Measurements from ENCODE around the gene KRTAP6-3. TPM values are rescaled to one million over a fixed set of nuclear protein-coding genes. Genes with fewer than 3 reads are reported as not detected.

Gene KRTAP6-3
- total RNA-seq, 4 donors from 2014 or later, result not detected

DNA sequence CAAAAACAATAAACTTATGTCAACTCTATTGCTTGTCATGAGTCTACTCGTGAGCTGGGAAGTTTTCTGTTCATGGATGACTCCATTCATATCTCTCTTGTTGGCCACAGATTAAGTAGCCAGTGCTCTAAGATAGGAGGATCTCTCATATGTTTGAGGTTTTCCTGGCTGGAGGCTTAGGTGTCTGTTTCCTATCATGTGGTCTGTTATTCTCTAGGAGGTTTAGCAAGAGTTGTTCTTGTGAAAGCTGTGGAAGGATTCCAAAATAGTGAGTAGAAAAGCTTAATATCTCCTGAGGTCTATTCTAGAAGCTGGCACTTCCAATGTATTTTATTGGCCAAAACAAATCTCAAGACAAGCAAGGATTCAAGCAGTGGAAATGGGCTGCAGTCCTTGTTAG, 37.0 kb downstream of the KRTAP6-3 start:
- DNase-seq, result no peak
- Histone ChIP-seq H3K27me3 (no peaks in the 10 kb centered on the region), H3K4me3 (no peak overlapping the region), H3K4me1 (no peaks in the 10 kb centered on the region), H3K9me3 (peaks cover 0 to 11% (median 0%) of the 10 kb centered on the region in 3 donors), H3K27ac (no peak overlapping the region), H3K36me3 (no peaks in the 10 kb centered on the region)
- intact Hi-C loops (cut with DNase I), result no loop called here
- TF ChIP-seq, protein P1, sequence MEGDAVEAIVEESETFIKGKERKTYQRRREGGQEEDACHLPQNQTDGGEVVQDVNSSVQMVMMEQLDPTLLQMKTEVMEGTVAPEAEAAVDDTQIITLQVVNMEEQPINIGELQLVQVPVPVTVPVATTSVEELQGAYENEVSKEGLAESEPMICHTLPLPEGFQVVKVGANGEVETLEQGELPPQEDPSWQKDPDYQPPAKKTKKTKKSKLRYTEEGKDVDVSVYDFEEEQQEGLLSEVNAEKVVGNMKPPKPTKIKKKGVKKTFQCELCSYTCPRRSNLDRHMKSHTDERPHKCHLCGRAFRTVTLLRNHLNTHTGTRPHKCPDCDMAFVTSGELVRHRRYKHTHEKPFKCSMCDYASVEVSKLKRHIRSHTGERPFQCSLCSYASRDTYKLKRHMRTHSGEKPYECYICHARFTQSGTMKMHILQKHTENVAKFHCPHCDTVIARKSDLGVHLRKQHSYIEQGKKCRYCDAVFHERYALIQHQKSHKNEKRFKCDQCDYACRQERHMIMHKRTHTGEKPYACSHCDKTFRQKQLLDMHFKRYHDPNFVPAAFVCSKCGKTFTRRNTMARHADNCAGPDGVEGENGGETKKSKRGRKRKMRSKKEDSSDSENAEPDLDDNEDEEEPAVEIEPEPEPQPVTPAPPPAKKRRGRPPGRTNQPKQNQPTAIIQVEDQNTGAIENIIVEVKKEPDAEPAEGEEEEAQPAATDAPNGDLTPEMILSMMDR (IDR thresholded peaks at IDR 0.05), result no peak
- 46 to 50% methylated on average over 1 of the region's 1 CpG for WGBS, 2 donors

DNA sequence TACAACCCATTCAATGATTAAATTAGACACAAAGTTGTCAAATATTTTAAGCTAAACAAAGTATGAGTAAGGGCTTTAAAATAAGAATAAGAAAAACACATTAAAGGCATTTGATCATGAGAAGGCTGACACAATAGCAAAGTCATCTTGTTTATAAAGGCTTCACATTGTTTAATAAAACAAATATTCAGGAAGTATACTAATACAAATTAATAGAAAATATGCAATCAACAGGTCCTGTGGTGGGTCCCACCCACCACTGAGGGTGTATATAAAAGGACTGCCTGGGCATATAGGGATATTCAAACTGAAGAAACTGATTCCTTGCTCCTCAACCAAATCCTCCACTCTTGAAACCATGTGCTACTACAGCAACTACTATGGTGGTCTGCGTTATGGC, 42.7 kb downstream of the KRTAP6-3 start, which contains the start of gene KRTAP20-2:
KRTAP20-2 (plus strand) TSS at position 301 of the 400 bp plus-strand sequence; CDS start at position 359, 58 bp downstream.
- Histone ChIP-seq H3K4me3 (no peak within 1 kb of the TSS), H3K9me3 (no peaks in the 10 kb centered on the region), H3K4me1 (no peaks in the 10 kb centered on the region), H3K27ac (no peak within 1 kb of the TSS), H3K27me3 (no peaks in the 10 kb centered on the region), H3K36me3 (no peaks in the 10 kb centered on the region)
- WGBS, 2 donors, result 71 to 100% methylated on average over 1 of the region's 1 CpG
- no peak for DNase-seq
- intact Hi-C loops (cut with DNase I), result no loop called here
- no peak for TF ChIP-seq POLR2A (IDR thresholded peaks at IDR 0.05)
- TF ChIP-seq, protein P1 (IDR thresholded peaks at IDR 0.05), result no peak

DNA sequence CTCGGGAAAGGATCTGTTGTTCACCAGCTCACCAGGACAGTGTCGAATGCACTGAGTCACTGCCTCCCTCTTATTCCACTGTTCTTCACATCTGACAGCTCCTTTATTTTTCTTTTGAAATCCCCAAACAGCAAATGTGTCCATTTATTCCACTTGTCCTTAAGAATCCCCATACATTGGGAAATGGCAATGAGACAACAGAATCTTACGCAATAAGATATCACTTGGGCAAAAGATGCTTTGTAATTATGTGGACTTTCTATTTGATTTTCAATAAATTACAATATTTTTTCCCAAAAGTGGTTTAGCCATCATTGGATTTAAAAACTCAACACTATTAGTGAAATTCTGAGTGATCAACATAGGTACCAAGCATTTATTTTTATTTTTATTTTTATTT, 46.4 kb downstream of the KRTAP6-3 start:
- no peaks in the 10 kb centered on the region for H3K9me3 ChIP-seq
- H3K27me3 ChIP-seq, result no peaks in the 10 kb centered on the region
- 59 to 65% methylated on average over 3 of the region's 3 CpGs for WGBS, 2 donors
- intact Hi-C loops (cut with DNase I), result no loop called here
- H3K27ac ChIP-seq, result no peak overlapping the region
- no peak overlapping the region for H3K4me3 ChIP-seq
- TF ChIP-seq POLR2A (IDR thresholded peaks at IDR 0.05), result no peak
- TF ChIP-seq, protein P1 (IDR thresholded peaks at IDR 0.05), result no peak
- no peaks in the 10 kb centered on the region for H3K36me3 ChIP-seq
- no peaks in the 10 kb centered on the region for H3K4me1 ChIP-seq
- DNase-seq, result no peak

DNA sequence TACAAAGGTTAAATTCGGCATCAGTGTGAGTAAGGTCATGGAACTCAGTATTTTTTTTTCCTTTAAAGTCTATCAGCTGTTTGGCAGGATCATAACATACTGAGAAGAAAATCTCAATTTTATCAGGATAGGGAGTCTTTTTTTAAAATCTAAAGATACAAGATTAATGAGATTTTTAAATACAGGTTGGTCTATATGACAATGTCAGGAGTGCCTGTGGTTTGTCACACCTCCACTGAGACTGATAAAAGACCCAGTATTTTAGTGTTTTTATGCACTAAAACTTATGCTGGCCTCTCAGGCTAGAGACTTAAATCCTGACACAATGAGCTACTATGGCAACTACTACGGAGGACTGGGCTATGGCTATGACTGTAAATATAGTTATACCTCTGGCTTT, 50.3 kb downstream of the KRTAP6-3 start, which contains the start of gene KRTAP20-3:
KRTAP20-3 (plus strand) TSS at position 301 of the 400 bp plus-strand sequence.
- Histone ChIP-seq H3K27ac (no peak within 1 kb of the TSS), H3K4me3 (no peak within 1 kb of the TSS), H3K27me3 (no peaks in the 10 kb centered on the region), H3K36me3 (no peaks in the 10 kb centered on the region), H3K4me1 (no peaks in the 10 kb centered on the region), H3K9me3 (no peaks in the 10 kb centered on the region)
- TF ChIP-seq, protein P1 (IDR thresholded peaks at IDR 0.05), result no peak
- TF ChIP-seq POLR2A (IDR thresholded peaks at IDR 0.05), result no peak
- intact Hi-C loops (cut with DNase I), result no loop called here
- WGBS, 2 donors, result 95 to 96% methylated on average over 2 of the region's 2 CpGs
- DNase-seq, result no peak

Small RNAs within 50 kb of the gene (small RNA-seq; reads per million reads assigned to genes)
- gene KRTAP20-1, result 0 reads per million in 4 donors
- gene KRTAP20-3, result 0 reads per million in 4 donors
- 0 reads per million in 4 donors for gene KRTAP20-4
- 0 reads per million in 4 donors for gene KRTAP22-1
- gene KRTAP22-2, result 0 reads per million in 4 donors

Other genes with a start within 250 kb of the KRTAP6-3 start
- not detected for gene KRTAP23-1, start 243.8 kb upstream of the KRTAP6-3 start, total RNA-seq
- not detected for gene KRTAP13-2, start 220.2 kb upstream of the KRTAP6-3 start, total RNA-seq
- gene KRTAP13-1, start 196.4 kb upstream of the KRTAP6-3 start, total RNA-seq, result not detected
- gene KRTAP13-3, start 166.5 kb upstream of the KRTAP6-3 start, total RNA-seq, result not detected
- gene KRTAP13-4, start 162.2 kb upstream of the KRTAP6-3 start, total RNA-seq, result not detected
- gene KRTAP15-1, start 152.2 kb upstream of the KRTAP6-3 start, total RNA-seq, result not detected
- gene KRTAP19-1, start 112.1 kb upstream of the KRTAP6-3 start, total RNA-seq, result not detected
- not detected for gene KRTAP19-2, start 105.0 kb upstream of the KRTAP6-3 start, total RNA-seq
- not detected for gene KRTAP19-3, start 100.4 kb upstream of the KRTAP6-3 start, total RNA-seq
- not detected for gene KRTAP19-4, start 95.3 kb upstream of the KRTAP6-3 start, total RNA-seq
- gene KRTAP19-5, start 90.3 kb upstream of the KRTAP6-3 start, total RNA-seq, result not detected
- gene KRTAP19-6, start 50.6 kb upstream of the KRTAP6-3 start, total RNA-seq, result not detected
- not detected for gene KRTAP19-7, start 31.1 kb upstream of the KRTAP6-3 start, total RNA-seq
- not detected for gene KRTAP22-2, start 2.0 kb upstream of the KRTAP6-3 start, total RNA-seq
- not detected for gene KRTAP6-2, start 6.5 kb downstream of the KRTAP6-3 start, total RNA-seq
- not detected for gene KRTAP22-1, start 8.6 kb downstream of the KRTAP6-3 start, total RNA-seq
- gene KRTAP6-1, start 21.5 kb downstream of the KRTAP6-3 start, total RNA-seq, result not detected
- gene KRTAP20-1, start 24.0 kb downstream of the KRTAP6-3 start, total RNA-seq, result not detected
- gene KRTAP20-4, start 28.2 kb downstream of the KRTAP6-3 start, total RNA-seq, result not detected
- gene KRTAP20-2, start 42.8 kb downstream of the KRTAP6-3 start, total RNA-seq, result not detected
- not detected for gene KRTAP20-3, start 50.4 kb downstream of the KRTAP6-3 start, total RNA-seq
- gene KRTAP21-3, start 126.3 kb downstream of the KRTAP6-3 start, total RNA-seq, result not detected
- not detected for gene KRTAP21-2, start 154.8 kb downstream of the KRTAP6-3 start, total RNA-seq
- not detected for gene KRTAP21-1, start 163.0 kb downstream of the KRTAP6-3 start, total RNA-seq
- not detected for gene KRTAP8-1, start 220.8 kb downstream of the KRTAP6-3 start, total RNA-seq
- not detected for gene KRTAP7-1, start 237.3 kb downstream of the KRTAP6-3 start, total RNA-seq

Data from esophagus squamous epithelium (tissue), 5 donors.